HG02759 (cell line): ENCODE results near the gene MAP2K6.

ENCODE experiments used
- ATAC-seq: cut with Tn5 transposase; IDR thresholded peaks from one replicate; pipeline ENCODE4 v1.9.1; 2021; ENCODE audit warnings: mild to moderate bottlenecking, moderate library complexity; ENCODE audit not compliant: unreplicated experiment

Gene MAP2K6

DNA sequence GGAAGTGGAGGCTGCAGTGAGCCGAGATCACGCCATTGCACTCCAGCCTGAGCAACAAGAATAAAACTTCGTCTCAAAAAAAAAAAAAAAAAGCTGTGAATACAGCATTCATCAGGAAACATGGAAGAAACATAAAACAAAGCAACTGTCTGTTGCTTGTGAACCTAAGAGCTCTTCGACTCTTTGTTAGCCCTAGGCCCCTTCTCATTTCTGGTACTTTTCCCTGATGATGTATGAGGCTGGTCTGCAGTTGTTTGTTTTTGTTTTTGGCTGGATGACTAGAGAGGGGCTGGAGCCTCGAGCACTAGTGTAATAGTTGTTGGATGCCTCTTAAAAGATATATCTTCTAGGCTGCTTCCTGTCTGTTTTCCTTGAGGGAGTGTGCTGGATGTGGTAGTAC lies 113.5 kb downstream of the MAP2K6 start:
- ATAC-seq, result no peak

DNA sequence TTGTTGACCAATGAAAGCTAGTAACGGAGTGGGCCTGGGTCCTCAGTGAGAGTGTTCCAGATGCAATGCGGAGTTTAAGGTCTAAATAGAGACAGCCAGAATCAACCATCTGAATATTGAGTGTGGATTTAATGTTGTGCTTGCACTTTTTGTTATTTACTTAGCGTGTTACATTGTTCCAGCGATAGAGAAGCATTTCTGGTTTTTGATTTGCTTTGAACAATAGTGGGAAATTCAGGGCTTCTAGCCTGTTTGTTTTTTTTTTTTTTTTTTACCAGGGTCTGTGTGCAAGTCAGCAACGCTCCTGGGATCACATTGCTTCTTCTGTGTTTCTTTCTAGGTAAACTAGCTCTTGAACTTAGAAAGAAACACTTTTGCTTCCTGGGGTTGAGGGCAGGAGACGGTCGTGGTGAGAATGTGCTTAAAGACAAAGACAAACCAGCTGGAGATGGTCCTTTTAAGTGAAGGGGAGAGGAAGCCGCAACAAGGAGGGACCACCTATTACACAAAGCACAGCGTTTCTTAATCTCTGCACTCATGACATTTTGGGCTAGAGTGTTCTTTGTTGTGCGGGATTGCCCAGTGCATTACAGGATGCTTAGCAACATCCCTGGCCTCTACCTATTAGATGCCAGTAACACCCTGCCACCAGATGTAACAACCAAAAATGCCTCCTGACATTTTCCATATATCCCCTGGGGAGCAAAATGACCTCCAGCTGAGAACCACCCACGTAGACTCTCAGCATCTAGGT lies 119.2 kb downstream of the MAP2K6 start:
- no peak for ATAC-seq

DNA sequence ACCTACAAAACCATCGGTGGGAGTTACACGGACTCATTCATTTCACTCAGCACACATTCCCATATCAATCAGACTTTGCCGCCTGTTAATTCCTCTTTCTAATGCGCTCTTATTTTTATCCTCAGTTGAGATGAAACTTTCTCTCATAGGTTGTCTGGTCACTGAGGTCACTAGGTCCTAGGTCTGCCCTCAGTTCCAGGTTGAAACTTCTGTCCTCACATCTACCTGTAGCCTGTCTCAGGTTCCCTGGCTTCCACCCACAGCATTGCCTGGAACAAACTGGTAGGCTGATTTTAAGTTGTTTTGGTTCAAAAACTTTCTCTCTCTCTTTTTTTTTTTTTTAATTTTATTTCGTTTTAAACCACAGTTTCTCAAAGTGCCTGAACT lies 119.7 kb downstream of the MAP2K6 start:
- ATAC-seq, result no peak

DNA sequence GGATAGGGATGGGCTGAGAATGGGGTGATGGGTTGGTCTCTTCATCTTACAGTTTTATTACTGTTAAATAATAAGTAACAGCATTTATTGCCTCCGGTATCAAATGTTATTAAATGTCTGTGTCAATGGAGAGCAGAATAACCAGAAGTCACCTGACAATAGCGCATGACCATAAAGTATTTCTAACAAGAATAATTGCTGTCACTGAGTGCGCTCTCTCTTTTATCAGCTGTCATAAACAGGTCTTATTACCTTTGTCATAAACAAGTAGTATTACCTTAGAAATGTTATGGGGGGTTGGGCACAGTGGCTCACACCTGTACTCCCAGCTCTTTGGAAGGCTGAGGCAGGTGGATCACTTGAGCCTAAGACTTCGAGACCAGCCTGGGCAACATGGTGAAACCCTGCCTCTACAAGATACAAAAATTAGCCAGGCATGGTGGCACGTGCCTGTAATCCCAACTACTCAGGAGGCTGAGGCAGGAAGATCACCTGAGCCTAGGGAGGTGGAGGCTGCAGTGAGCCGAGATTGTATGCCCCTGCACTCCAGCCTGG lies 120.6 kb downstream of the MAP2K6 start:
- ATAC-seq, result no peak

DNA sequence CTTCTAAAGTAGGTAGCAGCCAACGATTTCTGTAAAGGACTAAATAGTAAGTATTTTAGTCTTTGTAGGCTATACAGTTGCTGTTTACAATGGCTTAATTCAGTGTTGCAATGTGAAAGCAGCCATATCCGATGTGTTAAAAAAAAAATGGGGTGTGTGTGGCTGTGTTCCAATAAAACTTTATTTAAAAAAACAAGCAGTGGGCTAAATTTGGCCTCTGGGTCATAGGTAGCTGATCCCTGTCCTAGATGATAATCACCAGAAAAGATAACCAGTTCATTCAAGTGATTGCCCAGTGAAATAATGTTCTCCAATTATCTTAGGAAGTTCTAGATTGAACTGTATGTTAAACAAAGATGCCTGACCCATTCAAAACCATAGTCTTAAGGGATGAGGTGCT lies 124.3 kb downstream of the MAP2K6 start:
- ATAC-seq, result no peak

DNA sequence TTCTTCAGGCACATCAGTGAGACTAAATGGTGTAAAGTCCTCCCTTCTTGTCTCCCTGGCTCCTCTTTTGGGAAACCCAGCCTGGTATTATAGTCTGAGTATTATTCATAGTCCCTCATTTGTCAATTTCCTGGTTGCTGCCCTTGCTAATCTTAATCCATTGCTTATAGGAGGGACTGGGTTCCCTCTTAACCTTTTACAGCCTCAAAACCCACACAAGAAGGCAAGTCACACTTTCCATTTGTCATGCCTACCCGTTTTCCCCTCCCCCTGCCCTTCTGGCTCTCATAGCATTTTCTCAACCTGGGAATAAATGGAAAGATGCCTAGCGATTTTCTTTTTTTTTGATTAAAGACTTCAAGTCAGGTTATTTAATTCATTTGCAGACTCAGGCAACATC lies 124.8 kb downstream of the MAP2K6 start:
- no peak for ATAC-seq

DNA sequence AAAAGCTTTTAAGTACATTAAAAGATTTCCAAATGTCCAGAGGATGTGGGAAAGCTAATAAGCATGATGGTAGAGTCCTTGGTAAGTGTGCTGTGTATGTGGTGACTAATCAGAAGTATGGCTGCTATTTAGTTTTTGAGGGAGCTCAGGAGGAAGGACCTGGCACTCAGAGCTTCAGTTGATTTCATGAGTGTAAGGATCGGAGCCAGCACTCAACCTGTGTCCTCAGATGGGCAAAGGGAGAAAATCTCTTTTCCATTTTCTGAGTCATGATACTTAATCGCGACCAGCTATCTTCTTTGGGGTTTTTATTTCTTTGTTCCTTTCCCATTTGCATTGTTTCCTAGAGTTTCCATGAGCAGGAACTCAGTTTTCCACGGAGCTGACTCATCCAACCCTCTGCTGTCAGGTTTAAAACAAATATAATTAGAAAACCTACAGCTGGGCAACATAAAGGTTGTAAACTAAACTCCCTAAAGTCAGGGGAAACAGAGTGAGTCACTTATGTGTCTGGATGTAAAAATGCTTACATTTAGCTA lies 125.4 kb downstream of the MAP2K6 start:
- ATAC-seq, result no peak

DNA sequence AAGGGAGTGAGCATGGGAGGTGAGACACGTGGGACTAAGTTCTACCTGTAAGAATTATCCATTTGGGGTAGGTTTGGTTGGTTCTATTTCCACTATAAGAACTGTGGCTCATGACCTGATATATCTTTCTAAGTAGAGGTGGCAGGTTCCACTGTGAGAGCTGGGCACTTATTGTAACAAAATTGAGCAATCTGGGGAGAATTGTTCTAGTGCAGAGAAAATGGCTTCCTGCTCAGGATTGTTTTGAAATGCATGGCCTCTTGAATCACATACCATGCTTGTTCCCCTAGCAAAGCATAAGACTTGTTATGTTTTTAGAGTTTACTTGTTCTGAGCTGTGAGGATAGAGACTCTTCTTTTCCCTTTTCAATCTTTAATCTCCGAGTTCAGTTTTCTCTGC lies 125.9 kb downstream of the MAP2K6 start:
- ATAC-seq, result no peak

DNA sequence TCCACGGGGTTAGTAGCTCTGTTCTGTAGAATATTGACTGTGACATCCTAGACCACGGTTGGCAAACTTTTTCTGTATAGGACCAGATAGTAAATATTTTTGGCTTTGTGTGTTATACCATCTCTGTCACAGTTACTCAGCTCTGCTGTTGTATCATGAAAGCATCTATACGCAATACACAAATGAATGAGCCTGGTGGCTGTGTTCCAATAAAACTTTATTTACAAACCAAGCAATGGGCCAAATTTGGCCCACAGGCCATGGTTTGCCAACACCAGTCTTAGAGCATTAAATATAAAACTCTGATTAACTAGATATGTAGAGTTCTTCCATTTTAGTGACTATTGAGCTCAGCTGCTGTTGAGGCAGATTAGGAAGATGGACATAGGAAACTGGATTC lies 132.7 kb downstream of the MAP2K6 start:
- ATAC-seq, result no peak

DNA sequence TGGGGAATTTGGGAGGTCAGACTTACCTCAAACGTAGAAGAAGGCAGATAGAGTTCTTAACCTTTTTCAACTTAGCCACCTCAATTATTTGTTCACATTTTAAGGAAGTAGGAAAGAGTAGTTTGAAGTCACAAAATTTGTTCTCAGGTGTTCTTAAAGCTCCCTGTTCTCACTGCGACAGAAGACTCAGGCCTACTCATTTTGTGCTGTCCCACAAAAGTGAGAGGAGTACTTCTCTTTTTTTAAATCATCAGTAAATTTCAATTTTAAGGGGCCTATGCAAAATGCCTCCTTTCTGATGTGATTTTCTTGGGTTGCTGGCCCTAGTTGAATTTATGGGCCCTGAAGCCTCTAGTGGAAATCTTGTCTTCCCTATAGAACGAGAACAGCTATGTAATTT lies 133.4 kb downstream of the MAP2K6 start:
- no peak for ATAC-seq

DNA sequence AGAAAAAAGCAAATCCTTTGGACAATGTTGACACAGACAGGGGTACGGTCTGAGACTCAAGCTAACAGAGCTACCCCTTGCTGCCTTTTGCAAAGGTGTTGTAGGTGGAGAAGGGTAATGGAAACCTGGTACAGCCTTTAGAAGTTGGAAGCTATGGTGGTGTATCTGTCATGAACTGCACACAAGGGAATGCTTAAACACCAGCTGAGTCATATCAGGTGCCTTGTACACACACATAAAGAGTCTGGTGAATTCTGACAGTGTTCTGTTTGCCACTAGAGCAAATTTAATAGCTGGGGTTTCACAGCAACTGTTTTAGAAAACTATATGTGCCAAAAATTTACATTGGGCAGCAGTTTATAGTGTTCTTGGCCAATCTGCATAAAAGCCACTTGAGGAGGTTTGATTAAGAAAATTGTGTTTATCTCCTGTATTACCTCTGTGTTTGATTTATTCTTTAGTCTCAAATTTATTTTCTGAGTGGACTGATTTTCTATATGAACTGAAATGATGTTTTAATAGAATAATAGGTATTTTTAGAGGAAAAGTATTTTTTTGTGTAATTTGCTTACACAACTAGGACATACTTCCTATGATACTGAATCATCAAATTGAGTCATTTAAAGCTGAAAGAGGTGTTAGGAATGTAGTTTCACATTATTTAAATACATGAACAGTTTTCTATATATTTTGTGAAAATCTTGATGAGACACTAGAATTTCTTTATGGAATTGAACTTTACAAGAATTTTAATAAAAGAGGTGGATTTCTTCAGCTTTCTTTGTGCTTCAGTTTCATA lies 136.9 kb downstream of the MAP2K6 start:
- ATAC-seq, result no peak

DNA sequence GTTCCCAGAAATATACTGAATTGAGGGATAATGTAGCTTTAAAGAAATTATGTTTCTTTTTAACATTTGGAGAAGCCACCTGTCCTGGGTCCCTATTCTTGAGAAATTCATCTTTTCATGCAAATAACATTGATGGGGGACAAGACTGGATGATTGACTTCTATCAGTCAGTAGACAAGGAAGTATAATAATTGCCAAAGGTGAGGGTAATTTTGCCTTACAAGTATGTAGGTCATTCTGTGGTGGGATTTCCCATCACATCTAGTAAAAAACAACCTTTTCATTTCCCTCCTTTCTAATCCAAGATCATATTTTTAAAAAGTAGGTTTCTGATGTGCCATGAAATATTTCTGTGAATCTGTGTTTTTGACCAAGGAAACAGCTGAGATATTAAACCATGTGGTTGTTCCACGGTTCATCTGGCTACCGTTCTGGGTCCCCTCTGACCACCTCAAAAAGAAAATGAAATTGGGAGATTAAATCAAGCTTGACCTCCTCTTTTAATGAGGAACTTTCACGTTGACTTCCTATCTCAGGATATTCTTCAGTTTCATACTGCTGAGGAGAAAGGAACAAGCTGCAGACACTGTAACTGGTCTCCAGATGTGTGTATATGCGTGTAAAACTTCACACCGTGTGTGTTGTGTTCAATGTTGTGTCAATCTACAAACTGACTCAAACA lies 138.6 kb downstream of the MAP2K6 start:
- ATAC-seq, result no peak

DNA sequence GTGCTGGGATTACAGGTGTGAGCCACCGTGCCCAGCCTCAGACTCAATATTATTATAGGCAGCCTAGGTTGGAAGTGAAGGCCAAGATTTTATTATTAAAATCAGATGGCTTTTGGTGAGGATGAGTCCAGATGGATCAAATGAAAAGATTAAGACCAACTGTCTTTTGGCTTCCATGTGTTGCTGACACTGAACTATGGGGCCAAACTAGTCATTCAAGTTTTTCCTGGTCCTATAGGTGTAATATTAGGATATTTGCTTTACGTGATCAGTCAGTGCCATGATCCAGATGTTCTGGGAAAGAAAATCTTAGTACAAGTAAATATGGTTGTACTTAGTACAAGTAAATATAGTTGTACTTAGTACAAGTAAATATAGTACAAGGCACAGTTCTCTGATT lies 140.6 kb downstream of the MAP2K6 start:
- ATAC-seq, result no peak

DNA sequence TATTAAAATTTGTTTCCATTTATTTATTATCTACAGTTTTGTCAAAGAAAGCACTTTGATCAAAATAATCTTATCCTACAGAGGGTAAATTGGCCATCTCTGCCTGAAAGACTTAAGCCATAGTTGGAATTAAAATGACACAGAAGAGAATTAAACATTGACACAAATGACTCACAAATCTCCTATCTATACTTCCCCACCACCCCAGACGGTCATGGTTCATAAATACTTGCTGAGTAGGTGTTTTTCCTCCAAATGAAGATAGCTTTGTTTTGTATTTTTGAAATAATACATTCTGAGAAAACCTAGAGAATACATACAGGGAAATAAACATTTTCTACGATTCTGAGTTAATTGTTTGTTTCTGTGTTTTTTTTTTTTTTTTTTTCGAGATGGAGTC lies 142.8 kb downstream of the MAP2K6 start:
- no peak for ATAC-seq

DNA sequence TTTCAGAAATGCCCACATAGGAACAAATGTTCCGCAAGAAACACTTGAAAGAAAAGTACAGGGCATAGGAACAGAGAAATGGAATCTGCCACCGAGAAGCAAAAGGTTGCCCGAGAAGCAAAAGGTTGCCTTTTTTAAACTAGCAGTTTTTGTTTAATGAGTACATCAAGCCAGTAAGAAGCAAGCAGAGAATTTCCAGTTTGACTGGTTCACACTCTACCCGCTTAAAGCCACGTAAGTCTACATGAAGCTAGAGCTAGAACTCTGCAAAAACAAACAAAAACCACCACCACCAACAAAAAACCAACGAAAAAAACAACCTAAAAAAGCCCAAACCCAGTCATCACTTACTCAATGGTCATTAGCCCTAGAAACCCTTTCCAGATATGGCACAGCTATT lies 144.3 kb downstream of the MAP2K6 start:
- ATAC-seq, result no peak

DNA sequence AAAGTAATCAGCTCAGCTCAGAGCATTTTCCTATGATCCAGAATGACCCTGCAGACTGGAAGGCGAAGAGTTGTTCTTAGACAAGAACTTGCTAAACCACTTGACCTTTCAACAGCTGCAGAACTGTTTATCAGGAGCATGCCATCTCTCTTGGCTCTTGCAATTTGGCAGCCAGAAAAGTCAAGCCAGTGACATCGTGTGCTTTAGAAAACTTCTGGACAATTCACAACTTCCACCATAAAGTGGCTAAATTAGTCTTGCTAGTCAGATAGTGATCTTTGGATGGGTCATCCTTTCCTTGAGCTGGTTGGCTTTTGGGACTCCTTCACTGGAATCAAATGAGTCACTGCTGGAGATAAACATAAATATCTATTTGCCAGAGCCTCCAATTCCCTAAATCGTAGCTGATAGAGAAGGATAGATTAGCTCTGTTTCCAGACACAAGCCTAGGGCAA lies 146.5 kb downstream of the MAP2K6 start:
- ATAC-seq, result no peak

DNA sequence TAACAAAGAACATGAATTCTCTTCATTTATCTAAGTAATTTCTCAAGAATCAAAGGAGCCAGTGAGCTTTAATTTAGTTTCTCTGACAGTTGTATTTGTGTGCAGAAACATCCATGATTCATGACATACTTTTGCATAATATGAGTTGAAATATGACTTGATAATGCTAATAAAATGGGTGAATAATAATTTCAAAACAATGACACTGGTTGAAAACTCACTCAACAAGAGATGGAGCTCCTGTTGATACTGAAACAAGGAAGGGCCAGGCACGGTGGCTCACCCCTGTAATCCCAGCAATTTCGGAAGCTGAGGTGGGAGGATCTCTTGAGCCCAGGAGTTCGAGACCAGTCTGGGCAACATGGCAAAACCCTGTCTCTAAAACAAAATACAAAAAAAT lies 147.0 kb downstream of the MAP2K6 start:
- no peak for ATAC-seq

DNA sequence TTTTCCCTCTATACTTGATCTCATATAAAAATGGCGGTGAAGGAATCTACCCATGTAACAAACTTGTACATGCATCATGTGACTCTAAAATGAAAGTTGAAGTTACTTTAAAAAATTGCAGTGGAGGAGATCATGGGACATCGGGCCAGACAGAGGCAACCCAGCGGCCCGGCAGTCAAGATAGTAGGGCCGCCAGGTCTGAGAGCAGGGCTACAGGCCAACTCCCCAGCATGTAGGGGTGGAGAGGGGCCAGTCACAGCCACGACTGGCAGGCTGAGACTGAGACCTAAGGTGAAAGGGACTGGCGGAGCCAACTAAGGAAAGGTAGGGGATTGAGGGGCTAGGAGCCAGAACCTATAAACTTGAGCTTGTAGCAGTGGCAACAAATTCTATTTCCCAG lies 150.9 kb downstream of the MAP2K6 start:
- no peak for ATAC-seq

DNA sequence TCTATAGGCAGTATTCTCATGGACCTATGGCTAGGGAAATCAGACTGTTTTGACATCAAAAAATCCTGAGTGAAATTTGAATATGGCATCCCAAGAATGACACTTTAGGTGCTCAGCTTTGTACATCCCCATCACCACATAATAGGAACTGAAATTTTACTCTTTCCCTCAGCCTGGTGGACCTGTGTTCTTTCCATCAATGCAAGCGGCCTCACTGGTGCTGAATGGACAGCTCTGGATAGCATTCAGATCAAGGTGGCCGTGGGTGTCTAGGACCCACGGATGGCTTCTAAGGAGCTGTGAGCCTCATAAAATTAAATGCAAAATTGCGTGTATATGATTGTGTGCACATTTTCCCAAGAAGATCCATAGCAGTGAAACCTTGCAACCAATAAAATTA lies 152.6 kb downstream of the MAP2K6 start:
- ATAC-seq, result no peak

DNA sequence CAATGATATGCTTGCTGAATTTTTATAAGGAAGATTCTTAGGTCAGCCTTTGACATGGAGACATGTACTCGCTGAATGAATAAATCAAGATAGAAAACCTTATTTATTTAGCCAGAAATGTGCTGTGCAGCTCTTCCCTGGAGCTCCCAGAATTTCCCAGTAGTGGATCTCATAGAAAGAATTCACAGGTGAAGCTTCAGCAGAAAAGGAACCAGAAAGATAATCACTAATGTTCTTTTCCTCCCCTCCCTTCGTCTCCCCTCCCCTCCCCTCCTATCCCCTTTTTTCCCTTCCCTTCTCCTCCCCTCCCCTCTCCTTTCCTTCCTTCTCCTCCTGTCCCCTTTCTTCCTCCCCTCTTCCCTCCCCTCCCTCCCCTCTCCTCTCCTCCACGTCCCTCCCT lies 158.2 kb downstream of the MAP2K6 start:
- ATAC-seq, result no peak

DNA sequence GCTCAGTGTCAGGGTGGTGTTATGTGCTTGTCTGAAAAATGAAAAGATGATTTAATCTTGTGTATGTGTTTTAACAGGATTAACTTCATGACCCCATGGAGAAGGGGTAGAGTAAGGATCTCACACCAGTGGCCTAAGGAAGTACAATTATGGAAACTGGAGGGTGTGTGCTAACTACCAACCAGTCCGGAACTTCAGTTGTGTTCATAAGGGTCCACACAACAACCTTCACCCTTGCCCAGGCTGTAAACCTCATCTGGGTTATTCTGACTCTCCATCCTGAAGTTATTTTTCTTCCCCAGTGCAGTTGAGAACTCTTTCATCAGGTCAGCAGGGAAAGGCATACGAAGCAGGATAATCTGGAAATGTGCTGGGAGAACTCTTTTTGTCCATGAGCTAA lies 158.9 kb downstream of the MAP2K6 start:
- ATAC-seq, result no peak
